Thymus (tissue), 11 donors: ENCODE data around the gene CTXN1. TPM values are rescaled to one million over a fixed set of nuclear protein-coding genes. Genes with fewer than 3 reads are reported as not detected.

ENCODE experiments used
- DNase-seq, 9 donors: peaks; one replicate each; pipeline ENCODE4 v3.0.0-alpha.2; 2013; ENCODE audit warnings: low spot score in 9 of 9, low read depth in 6 of 9, missing footprints in 1 of 9
- H3K27ac ChIP-seq, 2 donors: one replicate each; pipeline ENCODE4 v1.5.1; 2013; ENCODE audit warnings: control low read depth in 1 of 2, low read depth in 1 of 2, low read length in 1 of 2, mild to moderate bottlenecking in 1 of 2, moderate library complexity in 1 of 2
- H3K27me3 ChIP-seq, 2 donors: one replicate each; pipeline ENCODE4 v1.5.1; 2013; ENCODE audit warnings: low read length in 1 of 2; ENCODE audit not compliant: control insufficient read depth in 2 of 2, insufficient read depth in 1 of 2
- H3K36me3 ChIP-seq, 2 donors: one replicate each; pipeline ENCODE4 v1.5.1; 2013; ENCODE audit warnings: low read length in 1 of 2, mild to moderate bottlenecking in 1 of 2, moderate library complexity in 1 of 2; ENCODE audit not compliant: control insufficient read depth in 2 of 2, insufficient read depth in 2 of 2
- H3K4me1 ChIP-seq, 2 donors: one replicate each; pipeline ENCODE4 v1.5.1; 2013; ENCODE audit warnings: low read length in 2 of 2; ENCODE audit not compliant: control insufficient read depth in 2 of 2, insufficient read depth in 2 of 2
- H3K4me3 ChIP-seq, 2 donors: one replicate each; pipeline ENCODE4 v1.5.1; 2013; ENCODE audit warnings: low read length in 2 of 2, control low read depth in 1 of 2, mild to moderate bottlenecking in 1 of 2
- H3K9me3 ChIP-seq, 2 donors: one replicate each; pipeline ENCODE4 v1.5.1; 2013; ENCODE audit warnings: low read length in 1 of 2, mild to moderate bottlenecking in 1 of 2; ENCODE audit not compliant: control insufficient read depth in 2 of 2, insufficient read depth in 1 of 2
- WGBS: extraction: QIAGEN DNeasy Blood & Tissue Kit; methylation state at CpG from one replicate; pipeline ENCODE4 v1.1.7; 2013; 5-methylcytosine and 5-hydroxymethylcytosine counted together
- polyA plus RNA-seq: library from polyadenylated mRNA; stranded (reverse); fragments of 200-250 nt; gene quantifications from one replicate; pipeline ENCODE4 v1.2.3, GENCODE V29; 2013
- total RNA-seq: library from RNA; stranded (reverse); fragments of 120-200 nt; gene quantifications from one replicate; pipeline ENCODE4 v1.2.4, GENCODE V29; 2013
- donor health status: healthy.

CTXN1 gene
- total and polyA plus RNA-seq, 2 donors = 0.33 to 0.82 TPM

GRCh38 chr19:7912697-7913564, 13.0 kb downstream of the CTXN1 start:
- peaks cover 6 to 16% of the 10 kb centered on the region in 2 donors for H3K4me1 ChIP-seq
- H3K27ac ChIP-seq = no peak overlapping the region
- no peak overlapping the region for H3K4me3 ChIP-seq
- H3K36me3 ChIP-seq = peaks cover 46 to 51% of the 10 kb centered on the region in 2 donors
- DNase-seq = no peak
- WGBS = 98% methylated on average over 39 of the region's 39 CpGs
- peaks cover 0 to 1% of the 10 kb centered on the region in 2 donors for H3K9me3 ChIP-seq
- H3K27me3 ChIP-seq = peaks cover 37 to 49% of the 10 kb centered on the region in 2 donors

- H3K4me3 ChIP-seq = no peak overlapping the region
- H3K27me3 ChIP-seq = peaks cover 30 to 42% of the 10 kb centered on the region in 2 donors
- peaks cover 6 to 13% of the 10 kb centered on the region in 2 donors for H3K4me1 ChIP-seq
- H3K36me3 ChIP-seq = peaks cover 46 to 58% of the 10 kb centered on the region in 2 donors
- peaks cover 0 to 1% of the 10 kb centered on the region in 2 donors for H3K9me3 ChIP-seq
- WGBS = 96% methylated on average over 31 of the region's 31 CpGs
- H3K27ac ChIP-seq = no peak overlapping the region
- DNase-seq = no peak
Observed at GRCh38 chr19:7912144-7912696, 13.7 kb downstream of the CTXN1 start.

- no peak for DNase-seq
- no peak overlapping the region for H3K27ac ChIP-seq
- WGBS = 93% methylated on average over 18 of the region's 18 CpGs
- no peak overlapping the region for H3K4me3 ChIP-seq
- peaks cover 0 to 1% of the 10 kb centered on the region in 2 donors for H3K9me3 ChIP-seq
- H3K27me3 ChIP-seq = peaks cover 24 to 37% of the 10 kb centered on the region in 2 donors
- peaks cover 46 to 60% of the 10 kb centered on the region in 2 donors for H3K36me3 ChIP-seq
- H3K4me1 ChIP-seq = peaks cover 3 to 10% of the 10 kb centered on the region in 2 donors
Observed at GRCh38 chr19:7911508-7912143, 14.3 kb downstream of the CTXN1 start.

GRCh38 chr19:7910321-7911161, 15.4 kb downstream of the CTXN1 start:
- WGBS = 98% methylated on average over 54 of the region's 54 CpGs
- Histone ChIP-seq H3K9me3 (peaks cover 0 to 1% of the 10 kb centered on the region in 2 donors), H3K4me3 (no peak overlapping the region), H3K27ac (no peak overlapping the region), H3K4me1 (peaks cover 3% of the 10 kb centered on the region in 2 donors), H3K36me3 (peaks cover 50 to 68% of the 10 kb centered on the region in 2 donors), H3K27me3 (peaks cover 15 to 26% of the 10 kb centered on the region in 2 donors)
- DNase-seq = no peak

- Histone ChIP-seq H3K4me1 (peaks cover 6 to 11% of the 10 kb centered on the region in 2 donors), H3K27ac (no peak overlapping the region), H3K27me3 (peaks cover 5 to 16% of the 10 kb centered on the region in 2 donors), H3K4me3 (no peak overlapping the region), H3K36me3 (peaks cover 50 to 68% of the 10 kb centered on the region in 2 donors), H3K9me3 (peaks cover 0 to 1% of the 10 kb centered on the region in 2 donors)
- WGBS = 98% methylated on average over 21 of the region's 21 CpGs
- DNase-seq = no peak
Observed at GRCh38 chr19:7909471-7910067, 16.4 kb downstream of the CTXN1 start.

- no peak for DNase-seq
- no peak overlapping the region for H3K4me3 ChIP-seq
- peaks cover 0 to 9% of the 10 kb centered on the region in 2 donors for H3K27me3 ChIP-seq
- H3K27ac ChIP-seq = no peak overlapping the region
- peaks cover 9 to 15% of the 10 kb centered on the region in 2 donors for H3K4me1 ChIP-seq
- peaks cover 0 to 1% of the 10 kb centered on the region in 2 donors for H3K9me3 ChIP-seq
- whole genome bisulfite sequencing = 97% methylated on average over 19 of the region's 19 CpGs
- peaks cover 50 to 68% of the 10 kb centered on the region in 2 donors for H3K36me3 ChIP-seq
Observed at GRCh38 chr19:7908742-7909461, 17.0 kb downstream of the CTXN1 start.

- peaks cover 9 to 17% of the 10 kb centered on the region in 2 donors for H3K4me1 ChIP-seq
- peaks cover 0 to 3% of the 10 kb centered on the region in 2 donors for H3K27me3 ChIP-seq
- peaks cover 49 to 65% of the 10 kb centered on the region in 2 donors for H3K36me3 ChIP-seq
- H3K27ac ChIP-seq = no peak overlapping the region
- WGBS = 95% methylated on average over 14 of the region's 14 CpGs
- H3K4me3 ChIP-seq = no peak overlapping the region
- peaks cover 1 to 2% of the 10 kb centered on the region in 2 donors for H3K9me3 ChIP-seq
- no peak for DNase-seq
Observed at GRCh38 chr19:7908078-7908699, 17.7 kb downstream of the CTXN1 start.
